ENCODE results near the gene MFSD11. TPM values are rescaled to one million over a fixed set of nuclear protein-coding genes. Genes with fewer than 3 reads are reported as not detected.

Gene MFSD11
- 12.8 and 23.7 TPM in 2 replicates for total RNA-seq

GRCh38 chr17:76737676-76738467 is at the start of gene MFSD11:
MFSD11 (plus strand) TSS chr17:76738119; CDS start chr17:76738353, 234 bp downstream.

GRCh38 chr17:76710863-76711611 is 26.9 kb upstream of the MFSD11 start, which contains the start of gene MXRA7:
MXRA7 (minus strand) TSS chr17:76710965; CDS start chr17:76710946, 19 bp downstream.

GRCh38 chr17:76726231-76726775 is 11.6 kb upstream of the MFSD11 start, which contains the start of gene JMJD6:
JMJD6 (minus strand) TSS chr17:76726606; CDS start chr17:76726475, 131 bp downstream.

GRCh38 chr17:76726776-76727718 is 10.9 kb upstream of the MFSD11 start, which contains the start of gene METTL23:
METTL23 (plus strand) TSS chr17:76726839; CDS start chr17:76729711, 2,872 bp downstream.

GRCh38 chr17:76737082-76737675 is 740 bp upstream of the MFSD11 start, which contains the start of gene SRSF2:
SRSF2 (minus strand) TSS chr17:76737331; CDS start chr17:76737160, 171 bp downstream.

Other genes with a start within 250 kb of the MFSD11 start
- 12.5 and 51.8 TPM in 2 replicates for gene RHBDF2, start 236.7 kb upstream of the MFSD11 start, total RNA-seq
- gene CYGB, start 200.4 kb upstream of the MFSD11 start, total RNA-seq = 92.3 and 137 TPM in 2 replicates
- 3.7 and 14.2 TPM in 2 replicates for gene PRCD, start 198.1 kb upstream of the MFSD11 start, total RNA-seq
- gene ST6GALNAC2, start 152.3 kb upstream of the MFSD11 start, total RNA-seq = 0.72 and 2.5 TPM in 2 replicates
- 0.26 TPM in 1 of 2 replicates, not detected in the other for gene ST6GALNAC1, start 94.4 kb upstream of the MFSD11 start, total RNA-seq
- 74.6 and 180 TPM in 2 replicates for gene MXRA7, start 27.2 kb upstream of the MFSD11 start, total RNA-seq
- 27.5 and 30.2 TPM in 2 replicates for gene JMJD6, start 11.5 kb upstream of the MFSD11 start, total RNA-seq
- 34.4 and 37.9 TPM in 2 replicates for gene METTL23, start 11.3 kb upstream of the MFSD11 start, total RNA-seq
- 207 and 239 TPM in 2 replicates for gene SRSF2, start 788 bp upstream of the MFSD11 start, total RNA-seq
- gene MGAT5B, start 130.3 kb downstream of the MFSD11 start, total RNA-seq = 0.08 and 1.0 TPM in 2 replicates